HL-60/S4 treated with phorbol 12-myristate 13-acetate at 8.2 ng/mL for 4 days and 3 days (cell line): ENCODE measurements around the gene ROBO3.

Experiments
- in situ Hi-C: fragments of 300-500 bp; cut with MboI; formaldehyde crosslinking; loops from 2 replicates; pipeline ENCODE4 v1.15.0; 2022; ENCODE audit warnings: low sequenced_read_pairs

The ROBO3 gene

GRCh38 chr11:124917115-124917637 is 51.9 kb downstream of the ROBO3 start:
- in situ Hi-C loops, result no loop called here

DNA sequence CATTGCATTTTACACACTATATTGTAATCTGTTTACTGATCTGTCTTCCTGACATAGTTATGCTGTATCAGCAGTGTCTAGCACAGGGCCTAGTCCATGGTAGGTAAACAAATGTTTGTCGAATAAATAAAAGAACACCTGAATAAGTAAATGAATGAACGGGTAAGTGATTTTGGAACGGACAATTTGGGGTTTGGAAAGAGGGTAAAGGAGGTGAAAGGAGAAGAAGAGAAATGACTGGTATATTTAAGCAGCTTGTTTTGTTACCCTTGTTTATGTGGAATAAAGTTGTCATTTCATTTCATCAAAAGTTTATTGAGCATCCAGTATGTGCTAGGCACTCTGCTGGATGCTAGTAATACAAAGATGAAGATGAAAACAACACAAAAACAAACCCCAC is 53.7 kb downstream of the ROBO3 start, which contains the start of gene HEPN1:
Gene HEPN1 (plus strand): TSS at position 301 of the 400 bp plus-strand sequence.
- in situ Hi-C loops, result no loop called here

GRCh38 chr11:124919898-124920297 is 54.7 kb downstream of the ROBO3 start:
- in situ Hi-C loops, result no loop called here

GRCh38 chr11:124920356-124920755 is 55.1 kb downstream of the ROBO3 start:
- in situ Hi-C loops, result no loop called here

DNA sequence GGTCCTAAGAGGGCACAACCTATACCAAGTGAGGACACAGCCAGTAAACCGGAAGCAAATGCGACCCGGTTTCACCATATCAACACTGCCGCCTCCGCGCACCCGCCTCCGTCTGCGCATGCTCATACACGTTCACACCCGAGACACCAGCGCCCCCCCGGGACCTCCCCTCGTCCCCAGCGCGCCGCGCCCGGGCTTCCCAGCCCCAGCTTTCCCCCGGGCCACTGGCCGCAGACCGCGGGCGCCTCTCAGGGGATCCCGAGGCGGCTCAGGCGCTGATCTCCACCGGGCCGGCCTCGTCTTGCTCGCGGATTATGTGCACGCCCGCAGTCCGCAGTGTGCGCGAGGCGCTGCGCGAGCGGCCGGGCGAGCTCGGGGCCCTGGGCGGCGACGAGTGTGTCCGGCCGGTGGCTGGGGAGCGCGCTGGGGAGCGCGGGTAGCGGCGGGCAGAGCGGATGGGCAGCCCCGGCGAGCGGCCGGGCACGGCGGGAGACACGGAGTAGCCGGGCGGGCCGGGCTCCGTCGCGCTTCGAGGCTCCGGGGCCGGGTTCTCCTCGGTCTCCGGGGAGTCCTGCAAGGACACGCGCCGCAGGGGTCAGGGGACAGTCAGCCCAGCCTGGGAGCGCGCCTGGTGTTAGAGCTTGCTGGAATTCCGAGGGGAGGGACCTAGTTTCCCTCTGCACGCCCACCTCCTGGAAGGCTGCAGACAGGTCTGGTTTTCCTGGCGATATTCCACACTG is 55.8 kb downstream of the ROBO3 start:
- in situ Hi-C loops, result no loop called here

GRCh38 chr11:124922831-124923230 is 57.6 kb downstream of the ROBO3 start:
- in situ Hi-C loops, result no loop called here

- in situ Hi-C loops, result no loop called here
Observed at GRCh38 chr11:124923296-124923695, 58.1 kb downstream of the ROBO3 start.

GRCh38 chr11:124928942-124929665 is 63.9 kb downstream of the ROBO3 start:
- in situ Hi-C loops, result no loop called here

DNA sequence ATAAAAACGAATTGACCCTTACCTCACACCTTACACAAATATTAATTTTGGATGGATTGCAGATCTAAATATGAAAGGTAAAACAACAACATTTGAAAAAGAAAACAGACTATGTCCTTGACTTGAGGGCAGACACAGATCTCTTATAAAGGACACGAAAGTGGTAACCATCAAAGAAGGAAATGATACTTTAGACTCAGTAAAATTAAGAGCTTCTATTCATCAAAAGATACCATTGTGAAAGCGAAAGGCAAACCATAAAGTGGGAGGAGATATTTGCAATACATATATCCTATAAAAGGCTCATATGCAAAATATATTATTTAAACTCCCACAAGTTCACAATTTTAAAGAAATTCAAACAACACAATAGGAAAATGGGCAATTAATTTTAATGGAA is 65.6 kb downstream of the ROBO3 start:
- in situ Hi-C loops, result no loop called here
